ENCODE measurements around the gene SSR4. TPM values are rescaled to one million over a fixed set of nuclear protein-coding genes. Genes with fewer than 3 reads are reported as not detected.

The SSR4 gene
- total and polyA plus RNA-seq, 2 of the 8 experiments (the other 6 are each of a cell fraction or from before 2014, with no cell fraction given), result 168 to 642 TPM

GRCh38 chrX:153806999-153807575, 12.6 kb downstream of the SSR4 start:
- TF ChIP-seq, protein P1, sequence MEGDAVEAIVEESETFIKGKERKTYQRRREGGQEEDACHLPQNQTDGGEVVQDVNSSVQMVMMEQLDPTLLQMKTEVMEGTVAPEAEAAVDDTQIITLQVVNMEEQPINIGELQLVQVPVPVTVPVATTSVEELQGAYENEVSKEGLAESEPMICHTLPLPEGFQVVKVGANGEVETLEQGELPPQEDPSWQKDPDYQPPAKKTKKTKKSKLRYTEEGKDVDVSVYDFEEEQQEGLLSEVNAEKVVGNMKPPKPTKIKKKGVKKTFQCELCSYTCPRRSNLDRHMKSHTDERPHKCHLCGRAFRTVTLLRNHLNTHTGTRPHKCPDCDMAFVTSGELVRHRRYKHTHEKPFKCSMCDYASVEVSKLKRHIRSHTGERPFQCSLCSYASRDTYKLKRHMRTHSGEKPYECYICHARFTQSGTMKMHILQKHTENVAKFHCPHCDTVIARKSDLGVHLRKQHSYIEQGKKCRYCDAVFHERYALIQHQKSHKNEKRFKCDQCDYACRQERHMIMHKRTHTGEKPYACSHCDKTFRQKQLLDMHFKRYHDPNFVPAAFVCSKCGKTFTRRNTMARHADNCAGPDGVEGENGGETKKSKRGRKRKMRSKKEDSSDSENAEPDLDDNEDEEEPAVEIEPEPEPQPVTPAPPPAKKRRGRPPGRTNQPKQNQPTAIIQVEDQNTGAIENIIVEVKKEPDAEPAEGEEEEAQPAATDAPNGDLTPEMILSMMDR (IDR thresholded peaks at IDR 0.05; ENCODE audit: control extremely low read depth in 1 of 3, insufficient read depth in 1 of 3, low read depth in 1 of 3, low read length in 3 of 3), result no peak
- no peak for TF ChIP-seq YY1 (IDR thresholded peaks at IDR 0.05; ENCODE audit: low read depth, low read length)
- no peak for TF ChIP-seq ZNF274 (IDR thresholded peaks at IDR 0.05; ENCODE audit: borderline replicate concordance, extremely low read depth, low read length)
- TF ChIP-seq TAF7 (optimal IDR thresholded peaks at IDR 0.05; ENCODE audit: borderline replicate concordance, low read depth, low read length), result no peak
- TF ChIP-seq RXRA (IDR thresholded peaks at IDR 0.05; ENCODE audit: insufficient read depth, low read depth, low read length), result no peak
- no peak for TF ChIP-seq KDM1A (IDR thresholded peaks at IDR 0.05; ENCODE audit: borderline replicate concordance, low read length)
- no peak for TF ChIP-seq POLR2AphosphoS5 (IDR thresholded peaks at IDR 0.05; ENCODE audit: low read depth, low read length)
- no peak for TF ChIP-seq GTF2F1 (IDR thresholded peaks at IDR 0.05; ENCODE audit: borderline replicate concordance, low read depth, low read length)
- Histone ChIP-seq H2BK5ac (ENCODE audit: low read depth, low read length) (no peak overlapping the region), H3K36me3 (ENCODE audit: control insufficient read depth in 2 of 4, insufficient read depth in 4 of 4, low read length in 3 of 4) (peaks cover 0 to 21% (median 0%) of the 10 kb centered on the region in 4 experiments; a peak in 2 of 8 replicates), H3K4me3 (ENCODE audit: extremely low read depth in 1 of 4, insufficient read depth in 2 of 4, low read depth in 3 of 4, low read length in 4 of 4) (no peak overlapping the region), H2AK5ac (ENCODE audit: low read depth, low read length) (no peak overlapping the region), H3K79me1 (ENCODE audit: low read depth, low read length) (peaks cover 3% of the 10 kb centered on the region), H4K91ac (replicated peaks; ENCODE audit: insufficient read length, low read length) (no peak overlapping the region), H4K5ac (ENCODE audit: insufficient read length, low read depth, low read length) (no peak overlapping the region), H3K27ac (ENCODE audit: low read depth, low read length) (no peak overlapping the region), H3K18ac (ENCODE audit: extremely low read depth, low read length) (no peak overlapping the region), H3K79me2 (ENCODE audit: control insufficient read depth in 1 of 2, insufficient read depth in 2 of 2, low read length in 2 of 2) (peaks cover 0 to 44% of the 10 kb centered on the region in 2 experiments; a peak in 3 of 4 replicates), H3K14ac (ENCODE audit: insufficient read length) (no peak overlapping the region), H3K9me3 (ENCODE audit: insufficient read depth in 2 of 2, low read depth in 1 of 2, low read length in 1 of 2) (no peaks in the 10 kb centered on the region), H2AFZ (ENCODE audit: low read length) (no peak overlapping the region), H3K23ac (ENCODE audit: insufficient read length) (no peak overlapping the region), H2BK12ac (ENCODE audit: low read depth, low read length) (no peak overlapping the region), H2BK120ac (replicated peaks; ENCODE audit: low read depth, low read length) (no peak overlapping the region), H3K4ac (replicated peaks; ENCODE audit: insufficient read length, low read depth, low read length) (no peak overlapping the region), H3K4me2 (ENCODE audit: insufficient read depth in 1 of 2, low read depth in 2 of 2, low read length in 2 of 2) (no peak overlapping the region), H3K9ac (replicated peaks in 1 of 4; ENCODE audit: extremely low read depth in 1 of 4, low read depth in 3 of 4, low read length in 3 of 4) (no peak overlapping the region), H3K27me3 (replicated peaks in 1 of 4; ENCODE audit: control insufficient read depth in 3 of 4, extremely low read depth in 1 of 4, insufficient read depth in 3 of 4, low read length in 3 of 4) (no peaks in the 10 kb centered on the region), H3K56ac (replicated peaks; ENCODE audit: insufficient read length, low read depth, low read length) (no peak overlapping the region), H3K23me2 (ENCODE audit: low read depth, low read length) (no peaks in the 10 kb centered on the region), H2BK20ac (ENCODE audit: low read length) (no peak overlapping the region), H4K20me1 (replicated peaks in 1 of 2; ENCODE audit: control insufficient read depth in 1 of 2, insufficient read depth in 2 of 2, low read length in 2 of 2) (peaks cover 2 to 21% of the 10 kb centered on the region in 2 experiments), H2BK15ac (ENCODE audit: low read length) (no peak overlapping the region), H3K4me1 (replicated peaks in 1 of 4; ENCODE audit: control insufficient read depth in 3 of 4, insufficient read depth in 4 of 4, low read length in 3 of 4) (peaks cover 0 to 3% (median 1%) of the 10 kb centered on the region in 4 experiments; a peak in 2 of 7 replicates), H4K8ac (ENCODE audit: extremely low read depth, insufficient read depth, low read length) (no peak overlapping the region)
- CTCF ChIA-PET (ENCODE audit: partially characterized antibody), result interaction anchor here (0.8 to 1.5 kb wide), 5 partner anchors 8 to 77 kb away, joined by 3 to 5 read pairs (median 4); partner anchors contain the start of genes IDH3G and SSR4
- POLR2A ChIA-PET (ENCODE audit: partially characterized antibody), result interaction anchor here (1.3 to 5.4 kb wide), 4 partner anchors 8 to 76 kb away, joined by 3 to 22 read pairs (median 11); partner anchors contain the start of genes IDH3G and SSR4
- DNase-seq (ENCODE audit: low read depth in 1 of 2, low spot score in 2 of 2) (no peak), FAIRE-seq (no peak)
- WGBS, 2 experiments (ENCODE audit: extremely low coverage in 1 of 2, insufficient coverage in 1 of 2, insufficient read length in 1 of 2, insufficient replicate concordance in 2 of 2, low coverage in 1 of 2, low lambda C conversion rate in 2 of 2, missing lambda C conversion rate in 1 of 2), result 86% methylated on average over 7 of the region's 28 CpGs; no CpG with 5 or more reads in 1 of the 2 experiments

Measured in H1 (cell line).